G401 (cell line): ENCODE results near the gene RAPGEF4. TPM values are rescaled to one million over a fixed set of nuclear protein-coding genes. Genes with fewer than 3 reads are reported as not detected.

ENCODE experiments used
- DNase-seq: peaks from one replicate; pipeline ENCODE4 v3.0.0-alpha.2; 2015; ENCODE audit warnings: low spot score
- in situ Hi-C: cut with HindIII; loops from 2 replicates; pipeline ENCODE4 v1.10.0; 2016; ENCODE audit warnings: low sequenced_read_pairs, mixed read lengths
- total RNA-seq: library from RNA; depleted of rRNA; stranded (reverse); fragments of >200 nt; shearing (Covaris generic); gene quantifications from 2 replicates; pipeline ENCODE4 v1.2.3, GENCODE V29; 2014

RAPGEF4 gene
- total RNA-seq, 1 experiment from 2014 or later, result not detected

DNA sequence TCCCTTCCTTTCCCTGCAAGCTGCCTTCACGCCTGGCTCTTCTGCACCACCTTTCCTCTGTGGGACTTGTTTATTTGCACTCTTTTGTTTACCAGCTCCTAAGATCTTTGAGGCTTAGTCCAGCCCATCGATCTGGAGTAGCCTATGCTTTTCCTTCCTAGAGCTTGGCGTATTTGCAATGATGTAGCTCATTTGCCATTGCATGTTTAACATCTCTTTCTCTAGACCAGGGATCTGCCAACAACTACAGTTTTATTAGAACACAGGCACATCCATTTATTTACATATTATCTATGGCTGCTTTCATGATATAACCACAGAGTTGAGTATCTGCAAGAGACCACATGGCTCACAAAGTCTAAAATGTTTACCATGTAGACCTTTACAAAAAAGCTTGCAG is 150.4 kb downstream of the RAPGEF4 start:
- in situ Hi-C loops, result no loop called here
- DNase-seq, result no peak

DNA sequence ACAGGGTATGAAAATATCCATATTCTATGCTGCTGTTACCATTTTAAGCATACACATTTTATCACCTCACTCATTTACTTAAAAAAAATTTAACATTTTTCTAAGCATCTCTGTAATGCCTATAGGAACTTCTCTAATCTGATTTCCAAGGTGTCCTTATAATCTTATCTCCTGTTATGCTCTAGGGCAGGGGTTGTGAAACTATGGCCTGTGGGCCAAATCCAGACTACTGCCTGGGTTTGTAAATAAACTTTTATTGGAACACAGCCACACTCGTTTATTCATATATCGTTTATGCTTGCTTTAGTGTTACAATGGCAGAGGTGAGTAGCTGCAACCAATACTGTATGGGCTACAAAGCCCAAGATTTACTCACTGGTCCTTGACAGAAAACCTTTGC is 151.6 kb downstream of the RAPGEF4 start:
- in situ Hi-C loops, result no loop called here
- DNase-seq, result no peak

DNA sequence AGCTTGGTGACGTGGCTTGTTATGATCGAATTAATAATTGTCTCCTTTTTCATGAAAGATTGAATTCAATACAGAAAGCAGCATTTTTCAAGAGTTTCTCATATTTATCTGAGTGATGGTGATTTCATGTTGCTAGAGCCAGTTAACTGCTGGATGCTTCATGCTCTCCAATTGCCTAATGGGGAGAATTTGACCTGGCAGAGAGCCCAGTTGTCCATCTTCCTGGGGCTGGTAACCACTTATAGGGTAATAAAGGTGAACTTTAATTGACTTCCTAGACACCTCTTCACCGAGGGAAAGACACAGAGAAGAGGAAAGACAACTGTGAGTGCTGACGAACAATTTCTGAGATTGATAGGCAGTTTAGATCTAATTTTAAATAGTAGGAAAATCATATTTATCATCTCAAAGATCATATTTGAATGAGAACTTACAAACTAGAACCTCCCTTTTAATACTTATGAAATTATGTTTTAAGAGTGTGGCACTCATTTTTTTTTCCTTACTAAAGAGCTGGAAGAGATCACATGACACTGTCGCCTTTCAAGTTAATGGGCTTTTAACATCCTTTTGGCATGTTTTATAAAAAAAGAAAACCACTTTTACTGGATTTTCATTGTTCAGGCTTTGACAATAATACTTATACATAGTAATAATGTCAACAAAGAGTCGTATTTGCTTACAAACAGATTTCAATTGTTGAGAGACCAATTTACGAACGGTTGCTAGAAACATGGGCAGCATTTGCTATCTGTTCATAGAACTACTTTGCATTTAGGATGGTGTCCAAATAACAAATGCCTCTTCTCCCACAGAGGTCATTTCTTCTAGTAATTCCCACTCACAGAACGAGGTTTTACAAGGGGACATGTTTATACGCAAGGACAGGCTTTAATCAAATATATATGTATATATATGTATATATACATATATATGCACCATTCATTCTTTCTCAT is 153.3 kb downstream of the RAPGEF4 start:
- in situ Hi-C loops, result no loop called here
- no peak for DNase-seq

DNA sequence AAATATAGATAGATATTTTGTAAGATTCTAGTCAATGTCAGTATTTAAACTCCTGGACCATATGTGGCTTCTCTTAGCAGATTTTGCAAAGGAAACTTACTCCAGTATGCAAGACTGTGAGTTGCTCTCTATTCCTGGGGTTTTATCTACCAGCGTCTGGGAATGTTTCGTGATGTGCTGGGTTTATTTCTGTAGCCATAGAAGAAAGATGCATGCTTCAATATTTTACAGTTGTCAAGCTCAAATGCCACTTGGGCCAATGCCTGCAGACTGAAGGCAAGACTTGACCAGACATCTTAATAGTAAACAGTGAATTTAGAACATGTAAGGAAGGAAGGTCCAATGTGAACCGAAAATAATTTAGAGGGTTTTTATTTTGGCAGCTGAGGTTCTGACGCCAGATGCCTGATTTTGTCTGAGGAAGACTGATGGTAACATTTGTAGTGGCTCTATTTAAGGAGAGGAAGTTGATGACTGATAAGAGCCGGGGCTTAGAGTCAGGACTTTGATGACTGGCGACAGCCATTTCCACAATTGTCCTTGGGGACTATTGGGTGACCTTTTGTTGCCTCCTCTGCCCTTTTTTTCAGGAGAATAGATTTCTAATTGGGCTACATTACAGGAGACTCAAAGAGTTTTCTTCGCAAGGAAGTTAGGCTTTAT is 154.3 kb downstream of the RAPGEF4 start:
- no peak for DNase-seq
- in situ Hi-C loops, result no loop called here

DNA sequence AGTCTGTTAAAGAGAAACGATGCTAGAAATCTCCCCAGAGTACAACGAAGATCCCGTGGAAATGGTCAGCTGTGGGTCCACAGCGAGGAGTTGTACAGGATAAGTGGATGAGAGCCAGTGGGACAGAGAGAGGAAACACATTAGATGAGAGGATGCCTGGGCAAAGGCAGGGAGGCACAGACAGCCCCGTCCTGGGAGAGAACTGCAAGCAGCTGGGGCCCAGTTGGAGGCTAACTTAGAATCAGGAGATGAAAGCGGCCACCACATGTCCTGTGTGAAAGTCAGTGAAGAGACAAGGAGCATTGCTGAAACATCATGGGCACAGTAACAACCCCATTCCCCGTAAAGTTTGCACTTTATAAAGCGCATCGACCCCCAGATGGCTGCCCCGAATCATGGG is 157.5 kb downstream of the RAPGEF4 start:
- peak; percentile 71 for DNase-seq

DNA sequence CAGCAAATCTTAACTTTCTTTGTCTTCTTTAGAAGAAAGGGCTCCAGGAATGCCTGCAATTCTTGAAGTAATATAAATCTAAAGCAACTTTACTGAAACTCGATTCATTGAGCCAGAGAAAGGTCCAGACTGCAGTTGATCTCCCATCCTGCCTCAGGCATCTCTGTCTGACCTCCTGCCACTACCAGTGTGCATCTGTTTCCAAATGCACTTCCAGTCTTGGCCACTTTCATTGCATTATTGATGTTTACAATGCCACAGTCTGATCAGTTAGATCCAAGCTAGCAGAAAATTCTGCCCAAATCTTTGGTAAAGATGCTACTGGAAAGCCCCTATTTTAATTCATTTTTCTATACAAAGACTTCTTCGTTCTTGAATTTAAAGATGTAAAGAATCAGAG is 158.0 kb downstream of the RAPGEF4 start:
- no peak for DNase-seq
- in situ Hi-C loops, result no loop called here

More for the DNA sequence above, 157.5 kb downstream of the RAPGEF4 start:
- in situ Hi-C loops, result no loop called here

DNA sequence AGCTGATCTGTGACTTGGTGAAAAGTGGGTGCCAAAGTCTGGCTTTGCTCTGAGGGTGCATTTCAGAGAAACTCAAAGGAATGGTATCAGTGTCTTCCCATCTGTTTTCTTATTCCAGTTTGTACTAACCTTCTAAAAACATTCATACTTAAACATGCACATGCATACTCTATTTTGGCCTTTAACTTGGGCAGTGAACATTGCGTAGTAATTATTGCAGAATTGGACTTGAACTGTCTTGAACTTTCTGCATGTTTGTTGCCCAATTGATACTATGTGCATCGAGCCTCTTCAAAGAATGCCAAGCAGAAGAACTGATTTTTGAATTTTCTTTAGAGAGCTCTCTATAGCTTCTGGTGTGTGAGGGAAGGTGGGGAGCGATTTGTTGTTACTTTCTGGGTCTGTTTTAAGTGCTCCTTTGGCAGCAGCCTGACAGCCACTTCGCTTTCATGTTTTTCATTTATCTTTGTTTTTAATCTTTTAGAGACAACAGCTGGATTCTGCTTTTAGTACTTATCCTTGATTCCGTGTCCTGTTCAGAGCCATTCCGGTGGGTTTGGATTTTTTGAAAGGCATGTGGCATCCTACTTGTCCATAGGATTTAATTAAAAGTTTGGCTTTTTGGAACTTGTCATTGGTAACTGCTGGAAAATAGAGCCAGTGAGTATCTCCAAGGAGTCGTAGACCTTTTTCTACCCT is 159.2 kb downstream of the RAPGEF4 start:
- in situ Hi-C loops, result no loop called here
- no peak for DNase-seq

DNA sequence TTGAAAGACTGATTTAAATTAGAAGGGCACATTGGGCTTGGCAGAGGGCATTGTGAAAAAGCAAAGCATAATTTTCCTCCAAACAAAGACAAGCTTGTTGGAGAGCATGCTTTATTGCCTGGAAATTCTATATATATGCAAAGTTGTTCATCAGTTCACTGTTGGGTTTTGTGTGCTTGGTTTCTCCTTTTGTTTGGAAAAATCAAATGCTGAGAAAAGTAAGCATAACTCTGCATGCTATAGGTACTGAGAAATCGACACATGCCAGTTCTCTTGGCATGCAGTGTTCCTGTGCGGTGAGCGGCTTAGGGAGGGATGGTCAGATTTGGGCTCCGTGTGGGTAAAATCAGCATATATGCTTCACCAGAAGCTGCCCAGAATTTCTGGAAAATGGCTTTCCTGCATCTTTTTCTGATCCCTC is 161.0 kb downstream of the RAPGEF4 start:
- in situ Hi-C loops, result no loop called here
- DNase-seq, result no peak

DNA sequence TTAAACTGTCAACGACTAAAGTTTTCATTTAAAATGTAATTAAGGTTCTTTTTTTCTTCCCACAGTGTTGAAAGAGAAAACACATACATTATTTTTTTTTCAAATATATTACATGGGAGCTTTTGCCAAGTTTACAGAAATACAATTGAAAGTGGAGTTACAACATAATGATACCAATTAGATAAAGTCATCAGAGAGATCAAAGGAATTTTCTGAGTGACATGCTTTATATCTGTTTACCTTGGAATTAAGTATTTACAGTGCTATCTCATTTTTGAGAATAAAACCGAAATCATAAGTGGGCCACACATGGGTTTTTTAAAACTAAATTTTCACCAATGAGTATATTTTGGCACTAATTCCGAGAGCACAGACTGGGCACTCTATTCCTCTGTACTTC is 165.2 kb downstream of the RAPGEF4 start:
- in situ Hi-C loops, result no loop called here
- DNase-seq, result no peak

DNA sequence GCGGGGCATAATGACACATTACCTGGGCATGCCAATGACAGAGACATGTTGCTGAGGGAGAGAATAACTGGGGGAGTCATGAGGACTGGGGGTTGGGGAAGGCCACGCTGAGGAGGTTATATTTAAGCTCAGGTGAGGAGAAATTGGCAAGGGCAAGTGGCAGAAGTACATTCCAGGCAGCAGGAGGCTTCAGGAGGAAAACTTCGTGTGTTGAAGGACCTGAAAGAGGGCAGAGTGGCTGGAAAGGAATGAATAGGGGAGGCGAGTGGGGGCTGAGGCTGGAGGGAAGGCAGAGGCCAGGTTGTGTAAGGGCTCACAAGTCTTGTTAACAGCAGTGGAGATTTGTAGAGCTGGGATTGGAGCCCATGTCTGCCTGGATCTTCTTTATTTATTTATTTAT is 166.3 kb downstream of the RAPGEF4 start:
- in situ Hi-C loops, result no loop called here
- DNase-seq, result no peak

DNA sequence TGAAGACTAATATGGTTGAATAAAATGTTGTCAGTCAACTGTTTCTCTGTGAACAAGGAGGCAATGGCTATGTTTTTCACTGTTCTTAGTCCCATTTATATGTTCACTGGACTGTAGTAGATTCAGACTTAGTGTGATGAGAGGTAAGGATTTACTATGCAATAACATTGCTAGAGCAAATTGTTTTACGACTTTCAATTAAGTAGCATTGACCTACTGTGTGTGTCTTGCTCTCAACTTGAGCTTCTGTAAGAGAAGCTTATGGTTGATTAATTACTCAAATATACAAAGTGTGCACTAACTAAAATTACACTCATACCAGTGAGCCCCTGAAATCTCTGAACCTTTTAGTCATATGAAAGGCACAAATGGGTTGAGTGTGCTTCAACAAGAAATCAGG is 168.6 kb downstream of the RAPGEF4 start:
- in situ Hi-C loops, result no loop called here
- no peak for DNase-seq

DNA sequence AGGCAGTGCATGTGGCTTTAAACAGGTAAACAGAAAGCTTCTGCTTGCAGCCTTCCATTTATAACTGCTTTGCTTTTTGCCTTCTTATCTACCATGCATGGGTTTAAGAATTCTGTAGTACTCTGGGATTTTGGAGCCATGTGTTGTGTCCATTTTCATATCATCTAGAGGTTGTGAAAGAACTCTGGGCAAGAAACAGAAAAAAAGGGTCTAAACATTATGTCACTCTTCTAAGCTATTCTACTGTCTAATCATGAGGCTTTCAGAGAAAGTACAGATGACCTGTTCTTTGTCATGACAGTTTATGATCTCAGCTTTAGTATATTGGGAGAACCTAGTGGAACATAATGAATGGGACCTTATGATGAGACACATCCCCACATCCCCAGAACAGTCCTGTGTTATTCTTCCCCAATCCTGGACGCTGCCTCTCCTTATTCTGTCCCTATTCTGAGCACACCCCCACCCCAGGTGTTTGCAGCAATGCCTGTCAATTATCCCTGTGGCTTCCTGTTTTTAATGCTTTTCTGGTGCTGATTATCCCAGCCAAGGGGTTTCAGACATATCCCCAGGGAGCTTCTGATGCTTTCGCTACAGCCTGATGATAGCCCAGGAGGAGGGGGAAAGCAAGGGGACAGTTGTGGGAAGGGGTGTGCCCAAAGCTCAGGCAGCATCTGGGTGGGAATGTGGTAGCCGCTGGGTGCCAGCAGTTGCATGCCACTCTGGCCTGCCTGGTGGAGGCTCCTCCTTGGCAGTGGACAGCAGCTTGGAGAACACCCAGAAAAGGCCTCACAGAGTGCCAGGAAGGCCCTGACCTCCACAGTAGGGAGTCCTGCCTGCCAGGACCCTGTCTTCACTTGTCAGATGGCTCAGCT is 170.5 kb downstream of the RAPGEF4 start:
- in situ Hi-C loops, result no loop called here
- no peak for DNase-seq

DNA sequence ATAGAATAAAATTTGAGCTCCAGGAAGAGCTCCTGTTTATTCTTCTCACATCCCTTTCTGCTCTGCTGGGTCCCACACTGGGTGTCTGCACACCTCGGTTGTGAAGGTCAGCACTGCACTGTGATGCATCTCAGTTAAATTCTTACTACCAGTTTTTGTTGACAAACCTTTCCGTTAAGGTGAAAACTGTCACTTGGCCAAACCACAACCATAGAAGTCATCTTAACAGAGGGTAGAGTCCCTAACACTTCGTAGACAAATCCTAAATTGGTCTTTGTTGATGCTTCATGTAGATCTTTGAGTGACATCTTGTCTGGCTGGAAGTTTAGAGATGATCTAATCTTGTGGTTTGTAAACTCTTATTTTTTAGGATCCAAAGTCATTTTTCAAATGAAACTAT is 172.6 kb downstream of the RAPGEF4 start:
- in situ Hi-C loops, result no loop called here
- no peak for DNase-seq

DNA sequence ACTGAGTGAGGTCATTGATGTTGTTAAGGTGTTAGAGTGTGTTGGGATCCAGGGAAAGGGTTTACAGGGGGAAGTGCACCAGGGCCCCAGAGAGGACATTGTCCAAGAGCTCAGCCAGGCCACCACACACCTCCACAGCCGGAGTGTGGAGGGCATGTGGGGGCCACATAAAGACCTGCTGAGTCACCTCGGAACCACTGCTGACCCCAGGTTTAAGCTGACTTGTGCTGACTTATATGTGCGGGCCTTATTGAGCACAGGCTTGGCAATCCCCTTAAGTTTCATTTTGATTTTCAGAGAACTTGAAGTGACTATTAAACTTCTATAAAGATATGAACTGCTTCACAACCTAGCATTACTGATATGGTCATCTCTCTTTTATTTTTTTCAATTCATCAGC is 173.8 kb downstream of the RAPGEF4 start:
- in situ Hi-C loops, result no loop called here
- no peak for DNase-seq

DNA sequence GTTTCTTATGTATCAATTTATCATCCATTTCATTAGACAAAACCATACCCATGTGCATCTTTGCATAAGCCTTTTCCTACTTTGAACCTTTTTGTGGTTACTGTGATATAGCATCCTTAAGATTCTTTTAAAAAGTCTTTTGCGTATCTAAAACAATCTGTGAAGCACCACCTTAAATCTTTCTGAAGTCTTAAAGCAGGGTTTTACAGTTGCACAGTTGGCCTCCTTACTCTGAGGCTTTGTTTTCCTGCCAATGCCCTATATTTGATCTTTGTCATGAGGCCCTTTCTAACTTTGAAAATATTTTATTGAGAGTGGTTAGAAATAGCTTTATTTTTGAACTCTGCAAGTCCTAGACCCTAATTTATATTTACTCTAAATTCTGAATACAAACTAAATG is 176.6 kb downstream of the RAPGEF4 start:
- in situ Hi-C loops, result no loop called here
- no peak for DNase-seq

DNA sequence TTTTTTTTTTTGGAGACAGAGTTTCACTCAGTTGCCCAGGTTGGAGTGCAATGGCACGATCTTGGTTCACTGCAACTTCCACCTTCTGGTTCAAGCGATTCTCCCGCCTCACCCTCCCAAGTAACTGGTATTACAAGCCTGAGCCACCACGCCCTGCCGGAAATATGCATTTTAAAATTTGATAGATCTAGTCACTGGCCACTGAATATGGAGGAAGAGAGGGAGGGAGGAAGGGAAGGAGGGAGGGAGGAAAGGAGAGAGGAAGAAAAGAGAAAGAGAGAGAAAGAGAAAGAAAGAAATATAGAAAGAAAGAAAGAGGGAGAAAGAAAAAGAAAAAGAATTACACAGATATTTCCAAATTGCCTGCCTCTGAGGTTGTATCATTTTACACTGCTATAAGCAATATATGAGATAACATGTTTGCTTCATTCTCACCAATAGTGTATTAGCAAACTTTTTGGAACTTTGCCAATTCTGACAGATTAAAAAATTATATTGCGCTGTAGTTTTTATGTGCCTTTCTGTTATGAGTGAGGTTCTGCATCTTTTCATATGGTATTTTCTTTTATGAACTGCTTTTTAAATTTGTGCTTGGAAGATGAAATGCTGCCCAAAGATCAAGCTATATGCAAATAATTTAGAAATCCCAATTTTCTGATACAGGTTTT is 178.8 kb downstream of the RAPGEF4 start:
- in situ Hi-C loops, result no loop called here
- DNase-seq, result no peak

DNA sequence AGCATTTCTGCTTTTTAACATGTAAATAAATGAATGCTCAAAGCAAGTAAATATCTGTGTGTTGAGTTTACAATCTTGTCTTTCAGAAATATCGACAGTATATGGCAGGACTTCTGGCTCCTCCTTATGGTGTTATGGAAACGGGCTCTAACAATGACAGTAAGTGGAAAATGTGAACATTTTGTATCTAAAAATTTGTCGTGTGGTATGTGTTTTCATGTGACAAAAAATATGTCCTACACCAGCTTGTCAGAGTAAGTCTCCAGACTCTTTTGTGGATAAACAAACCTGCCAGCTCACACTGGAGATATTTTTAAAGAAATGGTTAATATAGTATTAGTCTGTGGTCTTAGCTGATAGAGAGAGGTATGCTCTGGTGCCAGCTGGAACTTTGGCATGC is 182.1 kb downstream of the RAPGEF4 start:
- DNase-seq, result no peak
- in situ Hi-C loops, result no loop called here

DNA sequence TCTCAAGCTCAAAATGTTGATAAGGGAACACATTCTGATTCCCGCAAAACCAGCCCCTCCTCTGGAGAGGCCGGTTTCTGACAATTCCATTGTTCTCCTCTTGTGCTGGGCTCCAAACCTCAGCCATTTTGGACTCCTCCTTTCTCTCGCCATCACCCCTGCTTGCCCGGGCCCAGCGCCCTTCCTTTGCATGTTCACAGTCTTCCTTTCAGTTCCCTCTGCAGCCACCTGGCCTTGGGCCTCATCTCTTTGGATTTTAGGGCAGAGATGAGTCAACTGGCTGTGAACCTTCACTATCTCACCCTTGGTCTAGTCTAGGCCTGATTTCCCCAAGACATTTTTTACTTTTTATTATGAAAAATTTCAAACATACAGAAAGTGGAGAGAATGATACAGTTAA is 184.1 kb downstream of the RAPGEF4 start:
- no peak for DNase-seq

More for the DNA sequence above, 184.1 kb downstream of the RAPGEF4 start:
- in situ Hi-C loops, result no loop called here
